ENCODE measurements around the gene PRPF6.

The PRPF6 gene

GRCh38 chr20:64042054-64042781 lies 61.3 kb downstream of the PRPF6 start:
- H3K4me1 ChIP-seq, result peaks cover 0 to 39% (median 29%) of the 10 kb centered on the region in 4 donors
- H3K27ac ChIP-seq, result no peak overlapping the region
- DNase-seq, result no peak
- H3K27me3 ChIP-seq, result peaks cover 3 to 96% of the 10 kb centered on the region in 2 donors
- no peaks in the 10 kb centered on the region for H3K36me3 ChIP-seq
- intact Hi-C loops (cut with DNase I; ENCODE audit: low total_unique reads), result no loop called here
- no peak for TF ChIP-seq CTCF (IDR thresholded peaks at IDR 0.05)
- H3K4me3 ChIP-seq, result peak overlapping the region; percentile 27 to 49
- H3K9me3 ChIP-seq, result no peaks in the 10 kb centered on the region

GRCh38 chr20:64043768-64044167 lies 62.8 kb downstream of the PRPF6 start:
- no peaks in the 10 kb centered on the region for H3K9me3 ChIP-seq
- no peaks in the 10 kb centered on the region for H3K36me3 ChIP-seq
- H3K4me3 ChIP-seq, result no peak overlapping the region
- intact Hi-C loops (cut with DNase I; ENCODE audit: low total_unique reads), result no loop called here
- TF ChIP-seq CTCF (IDR thresholded peaks at IDR 0.05), result no peak
- no peak for DNase-seq
- H3K27ac ChIP-seq, result no peak overlapping the region
- H3K27me3 ChIP-seq, result peaks cover 3 to 96% of the 10 kb centered on the region in 2 donors
- peaks cover 0 to 35% (median 22%) of the 10 kb centered on the region in 4 donors for H3K4me1 ChIP-seq

GRCh38 chr20:64044484-64045247 lies 63.7 kb downstream of the PRPF6 start:
- no peak for DNase-seq
- H3K9me3 ChIP-seq, result no peaks in the 10 kb centered on the region
- H3K4me3 ChIP-seq, result no peak overlapping the region
- intact Hi-C loops (cut with DNase I; ENCODE audit: low total_unique reads), result no loop called here
- H3K36me3 ChIP-seq, result no peaks in the 10 kb centered on the region
- TF ChIP-seq CTCF (IDR thresholded peaks at IDR 0.05), result no peak
- peaks cover 4 to 94% of the 10 kb centered on the region in 2 donors for H3K27me3 ChIP-seq
- no peak overlapping the region for H3K27ac ChIP-seq
- peaks cover 0 to 33% (median 22%) of the 10 kb centered on the region in 4 donors for H3K4me1 ChIP-seq

- no peak for DNase-seq
- H3K9me3 ChIP-seq, result no peaks in the 10 kb centered on the region
- no peak overlapping the region for H3K27ac ChIP-seq
- H3K4me1 ChIP-seq, result peaks cover 0 to 37% (median 25%) of the 10 kb centered on the region in 4 donors
- H3K4me3 ChIP-seq, result no peak overlapping the region
- TF ChIP-seq CTCF (IDR thresholded peaks at IDR 0.05), result no peak
- intact Hi-C loops (cut with DNase I; ENCODE audit: low total_unique reads), result no loop called here
- no peaks in the 10 kb centered on the region for H3K36me3 ChIP-seq
- peaks cover 9 to 94% of the 10 kb centered on the region in 2 donors for H3K27me3 ChIP-seq
Measured at GRCh38 chr20:64045346-64046011, 64.5 kb downstream of the PRPF6 start.

GRCh38 chr20:64047046-64047389 lies 66.1 kb downstream of the PRPF6 start:
- Histone ChIP-seq H3K27ac (no peak overlapping the region), H3K9me3 (no peaks in the 10 kb centered on the region), H3K27me3 (peaks cover 9 to 94% of the 10 kb centered on the region in 2 donors), H3K4me3 (peak overlapping the region; percentile 23 to 39), H3K4me1 (peaks cover 0 to 29% (median 19%) of the 10 kb centered on the region in 4 donors), H3K36me3 (no peaks in the 10 kb centered on the region)
- no peak for TF ChIP-seq CTCF (IDR thresholded peaks at IDR 0.05)
- no peak for DNase-seq
- intact Hi-C loops (cut with DNase I; ENCODE audit: low total_unique reads), result no loop called here
